ENCODE measurements around the gene ESR2.

DNA sequence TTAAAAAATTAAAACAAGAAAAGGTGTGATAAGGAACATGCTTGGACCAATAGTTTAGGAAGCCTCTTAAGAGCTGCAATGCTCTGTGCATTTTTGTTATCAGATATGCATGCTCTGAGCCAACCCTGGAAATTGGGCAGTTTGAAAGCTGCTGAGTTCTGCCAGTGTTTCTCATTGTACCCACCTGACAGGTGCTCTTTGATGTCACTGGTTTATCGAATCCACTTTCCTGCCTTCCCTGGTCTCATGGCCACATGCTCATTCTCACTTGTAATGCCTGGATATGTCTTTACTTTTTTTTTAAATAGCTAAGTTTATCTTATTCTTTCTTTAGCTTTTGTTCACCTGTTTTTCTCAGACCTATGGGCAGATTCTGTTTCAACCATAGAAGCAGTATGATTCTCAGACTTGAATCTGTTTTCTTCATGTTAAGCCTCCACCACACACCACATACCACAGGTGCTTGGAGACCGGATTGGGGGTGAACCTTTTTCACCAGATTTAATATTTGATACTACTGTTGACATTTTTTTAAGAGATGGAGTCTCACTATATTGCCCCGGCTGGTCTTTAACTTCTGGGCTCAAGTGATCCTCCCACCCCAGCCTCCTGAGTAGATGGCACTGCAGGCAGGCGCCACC is 90.7 kb downstream of the ESR2 start:
- TF ChIP-seq EZH2phosphoT487 (conservative IDR thresholded peaks at IDR 0.05; ENCODE audit: low read length) = no peak
- TF ChIP-seq, protein P1, sequence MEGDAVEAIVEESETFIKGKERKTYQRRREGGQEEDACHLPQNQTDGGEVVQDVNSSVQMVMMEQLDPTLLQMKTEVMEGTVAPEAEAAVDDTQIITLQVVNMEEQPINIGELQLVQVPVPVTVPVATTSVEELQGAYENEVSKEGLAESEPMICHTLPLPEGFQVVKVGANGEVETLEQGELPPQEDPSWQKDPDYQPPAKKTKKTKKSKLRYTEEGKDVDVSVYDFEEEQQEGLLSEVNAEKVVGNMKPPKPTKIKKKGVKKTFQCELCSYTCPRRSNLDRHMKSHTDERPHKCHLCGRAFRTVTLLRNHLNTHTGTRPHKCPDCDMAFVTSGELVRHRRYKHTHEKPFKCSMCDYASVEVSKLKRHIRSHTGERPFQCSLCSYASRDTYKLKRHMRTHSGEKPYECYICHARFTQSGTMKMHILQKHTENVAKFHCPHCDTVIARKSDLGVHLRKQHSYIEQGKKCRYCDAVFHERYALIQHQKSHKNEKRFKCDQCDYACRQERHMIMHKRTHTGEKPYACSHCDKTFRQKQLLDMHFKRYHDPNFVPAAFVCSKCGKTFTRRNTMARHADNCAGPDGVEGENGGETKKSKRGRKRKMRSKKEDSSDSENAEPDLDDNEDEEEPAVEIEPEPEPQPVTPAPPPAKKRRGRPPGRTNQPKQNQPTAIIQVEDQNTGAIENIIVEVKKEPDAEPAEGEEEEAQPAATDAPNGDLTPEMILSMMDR (IDR thresholded peaks at IDR 0.05; ENCODE audit: insufficient read depth, low read length, poor library complexity, severe bottlenecking) = no peak

Measured in SU-DHL-6 (cell line).